ENCODE results near the gene VEGFD. TPM values are rescaled to one million over a fixed set of nuclear protein-coding genes. Genes with fewer than 3 reads are reported as not detected.

VEGFD gene
- total and polyA plus RNA-seq, 9 of the 15 experiments (the other 6 are each of a cell fraction or from before 2014, with no cell fraction given) = 0.03 TPM; not detected in 8

- ATAC-seq (no peak), FAIRE-seq (no peak), DNase-seq (ENCODE audit: extremely low read depth in 1 of 4, low spot score in 3 of 4) (no peak)
- 6% methylated on average over 3 of the region's 3 CpGs for WGBS (ENCODE audit: insufficient coverage, low coverage, missing lambda C conversion rate)
- H4K20me1 ChIP-seq (replicated peaks; ENCODE audit: control insufficient read depth, insufficient read depth, low read length) = no peaks in the 10 kb centered on the region
- H3K36me3 ChIP-seq (ENCODE audit: control insufficient read depth, insufficient read depth, low read length) = peaks cover 3% of the 10 kb centered on the region; the same call in 1 of the 3 replicates
- no peak within 1 kb of the TSS for H3K9ac ChIP-seq (ENCODE audit: insufficient read depth in 1 of 2, low read depth in 2 of 2, low read length in 2 of 2)
- H3K4me2 ChIP-seq (ENCODE audit: insufficient read depth, low read length) = no peak within 1 kb of the TSS
- no peak within 1 kb of the TSS for H3K27ac ChIP-seq (ENCODE audit: extremely low read depth, low read depth, low read length)
- ChIA-PET CTCF (ENCODE audit: low intra/inter-chr PET ratio) (no interaction called here), POLR2A (no interaction called here)
- BruUV-seq (replicated peaks) = no TSS peak
- H2AFZ ChIP-seq (ENCODE audit: low read depth, low read length) = no peak within 1 kb of the TSS
- in situ Hi-C loops (cut with MboI) (no loop called here), intact Hi-C loops (cut with micrococcal nuclease) (no loop called here)
- H3K27me3 ChIP-seq (ENCODE audit: control insufficient read depth in 2 of 2, insufficient read depth in 2 of 2, low read length in 2 of 2) = no peaks in the 10 kb centered on the region; a peak in 1 of 5 replicates
- H3K4me3 ChIP-seq = no peak within 1 kb of the TSS
- no peaks in the 10 kb centered on the region for H3K9me1 ChIP-seq (ENCODE audit: control insufficient read depth, insufficient read depth, low read length)
- H3K9me3 ChIP-seq (replicated peaks; ENCODE audit: control insufficient read depth, insufficient read depth, low read depth, low read length) = no peaks in the 10 kb centered on the region
- H3K79me2 ChIP-seq (ENCODE audit: control insufficient read depth, insufficient read depth, low read length) = no peaks in the 10 kb centered on the region
- TF ChIP-seq BCLAF1 (IDR thresholded peaks at IDR 0.05; ENCODE audit: borderline replicate concordance in 1 of 2, control insufficient read depth in 1 of 2, low read depth in 2 of 2, low read length in 1 of 2) = no peak
- TF ChIP-seq RBM22 (IDR thresholded peaks at IDR 0.05; ENCODE audit: low read depth, low read length, poor library complexity, severe bottlenecking) = no peak
- no peak for TF ChIP-seq KLF13 (tag; IDR thresholded peaks at IDR 0.05; ENCODE audit: borderline replicate concordance, low read depth)
- TF ChIP-seq JUNB (CRISPR knock-in tag; conservative IDR thresholded peaks at IDR 0.05) = no peak
- TF ChIP-seq, protein P1, sequence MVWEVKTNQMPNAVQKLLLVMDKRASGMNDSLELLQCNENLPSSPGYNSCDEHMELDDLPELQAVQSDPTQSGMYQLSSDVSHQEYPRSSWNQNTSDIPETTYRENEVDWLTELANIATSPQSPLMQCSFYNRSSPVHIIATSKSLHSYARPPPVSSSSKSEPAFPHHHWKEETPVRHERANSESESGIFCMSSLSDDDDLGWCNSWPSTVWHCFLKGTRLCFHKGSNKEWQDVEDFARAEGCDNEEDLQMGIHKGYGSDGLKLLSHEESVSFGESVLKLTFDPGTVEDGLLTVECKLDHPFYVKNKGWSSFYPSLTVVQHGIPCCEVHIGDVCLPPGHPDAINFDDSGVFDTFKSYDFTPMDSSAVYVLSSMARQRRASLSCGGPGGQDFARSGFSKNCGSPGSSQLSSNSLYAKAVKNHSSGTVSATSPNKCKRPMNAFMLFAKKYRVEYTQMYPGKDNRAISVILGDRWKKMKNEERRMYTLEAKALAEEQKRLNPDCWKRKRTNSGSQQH (CRISPR knock-in tag; IDR thresholded peaks at IDR 0.05) = no peak
- no peak for TF ChIP-seq SNIP1 (IDR thresholded peaks at IDR 0.05; ENCODE audit: low read depth)
- TF ChIP-seq ARID2 (IDR thresholded peaks at IDR 0.05) = no peak
- no peak for TF ChIP-seq NR3C1 (CRISPR knock-in tag; IDR thresholded peaks at IDR 0.05)
- H3K4me1 ChIP-seq (replicated peaks in 1 of 2; ENCODE audit: control insufficient read depth in 2 of 2, insufficient read depth in 2 of 2, low read length in 2 of 2) = no peaks in the 10 kb centered on the region
Observed at GRCh38 chrX:15315509-15315908, 68.7 kb downstream of the VEGFD start, which contains the start of gene ASB11. Gene ASB11 (minus strand): TSS chrX:15315640. CDS start chrX:15315605, 35 bp downstream.
